H1 (cell line): Measurements from ENCODE around the gene COL4A2. TPM values are rescaled to one million over a fixed set of nuclear protein-coding genes. Genes with fewer than 3 reads are reported as not detected.

Source experiments
- CTCF ChIA-PET: fragments of 300-600 bp; sonication (Branson Sonifier 250); formaldehyde crosslinking; loops from one replicate; lab custom pipeline; 2021; ENCODE audit not compliant: partially characterized antibody; lab: Charles Lee
- POLR2A ChIA-PET: fragments of 300-600 bp; sonication (Branson Sonifier 250); formaldehyde crosslinking; loops from one replicate; lab custom pipeline; 2021; ENCODE audit warnings: inconsistent platforms; ENCODE audit not compliant: partially characterized antibody; lab: Charles Lee
- DNase-seq, 2 experiments: peaks; one replicate each; pipeline versions ENCODE4 v3.0.0 to v3.0.0-alpha.2; 2010 to 2022; ENCODE audit warnings: low spot score in 2 of 2, low read depth in 1 of 2, mixed read lengths in 1 of 2
- FAIRE-seq: peaks from 2 replicates; lab custom pipeline; 2011; peaks lifted over from hg19 to GRCh38; lab: Jason Lieb, UNC
- H2AFZ ChIP-seq: 2 replicates; pipeline ENCODE4 v1.8.1; 2012; ENCODE audit warnings: low read length, inconsistent platforms
- H2AK5ac ChIP-seq: 2 replicates; pipeline ENCODE4 v1.6.1; 2013; ENCODE audit warnings: low read depth, low read length
- H2BK120ac ChIP-seq: replicated peaks from 2 replicates; pipeline ENCODE3; 2013; ENCODE audit warnings: low read depth, low read length, inconsistent platforms
- H2BK12ac ChIP-seq: 2 replicates; pipeline ENCODE4 v1.6.1; 2013; ENCODE audit warnings: low read depth, low read length
- H2BK15ac ChIP-seq: 2 replicates; pipeline ENCODE4 v1.6.1; 2013; ENCODE audit warnings: low read length
- H2BK20ac ChIP-seq: 2 replicates; pipeline ENCODE4 v1.6.1; 2013; ENCODE audit warnings: low read length
- H2BK5ac ChIP-seq: 2 replicates; pipeline ENCODE4 v1.6.1; 2013; ENCODE audit warnings: low read depth, low read length
- H3K14ac ChIP-seq: 2 replicates; pipeline ENCODE4 v1.6.1; 2013; ENCODE audit warnings: inconsistent platforms; ENCODE audit not compliant: insufficient read length
- H3K18ac ChIP-seq: 2 replicates; pipeline ENCODE4 v1.6.1; 2013; ENCODE audit warnings: low read length; ENCODE audit errors: extremely low read depth
- H3K23ac ChIP-seq: 2 replicates; pipeline ENCODE4 v1.6.1; 2013; ENCODE audit warnings: inconsistent platforms; ENCODE audit not compliant: insufficient read length
- H3K23me2 ChIP-seq: 2 replicates; pipeline ENCODE4 v1.6.1; 2013; ENCODE audit warnings: low read depth, low read length
- H3K27ac ChIP-seq: 2 replicates; pipeline ENCODE4 v1.6.1; 2011; ENCODE audit warnings: low read depth, low read length, inconsistent platforms
- H3K27me3 ChIP-seq, 4 experiments: replicated peaks in 1 of 4; 1 replicate in 1 of 4; 2 replicates in 3 of 4; pipeline versions ENCODE4 v1.6.1 to v1.8.1; 2011 to 2013; ENCODE audit warnings: low read length in 3 of 4, mild to moderate bottlenecking in 3 of 4, inconsistent platforms in 2 of 4, mixed read lengths in 2 of 4, moderate library complexity in 1 of 4; ENCODE audit not compliant: control insufficient read depth in 3 of 4, insufficient read depth in 3 of 4; ENCODE audit errors: extremely low read depth in 1 of 4
- H3K36me3 ChIP-seq, 4 experiments: 2 replicates each; pipeline versions ENCODE4 v1.6.1 to v1.8.1; 2011 to 2013; ENCODE audit warnings: mild to moderate bottlenecking in 4 of 4, low read length in 3 of 4, moderate library complexity in 2 of 4, control low read depth in 1 of 4, inconsistent platforms in 1 of 4; ENCODE audit not compliant: insufficient read depth in 4 of 4, control insufficient read depth in 2 of 4
- H3K4ac ChIP-seq: replicated peaks from 2 replicates; pipeline ENCODE3; 2013; ENCODE audit warnings: low read length, low read depth, mixed read lengths, inconsistent platforms; ENCODE audit not compliant: insufficient read length
- H3K4me1 ChIP-seq, 4 experiments: replicated peaks in 1 of 4; 1 replicate in 1 of 4; 2 replicates in 3 of 4; pipeline versions ENCODE4 v1.6.1 to v1.8.1; 2011 to 2013; ENCODE audit warnings: low read length in 3 of 4, inconsistent platforms in 2 of 4, mixed read lengths in 1 of 4; ENCODE audit not compliant: insufficient read depth in 4 of 4, control insufficient read depth in 3 of 4
- H3K4me2 ChIP-seq, 2 experiments: 2 replicates each; pipeline versions ENCODE4 v1.6.1 to v1.8.1; 2011 to 2013; ENCODE audit warnings: low read depth in 2 of 2, low read length in 2 of 2, control low read depth in 1 of 2, inconsistent platforms in 1 of 2, mild to moderate bottlenecking in 1 of 2; ENCODE audit not compliant: insufficient read depth in 1 of 2
- H3K4me3 ChIP-seq, 4 experiments: fragments of 200-600, 300-600 bp in 1 of 4; sonication (generic), shearing (Covaris generic), sonication (Bioruptor Twin) in 1 of 4; 2 replicates each; pipeline versions ENCODE4 v1.5.1 to v1.8.1; 2011 to 2016; ENCODE audit warnings: low read length in 4 of 4, low read depth in 3 of 4, control low read depth in 2 of 4, inconsistent platforms in 2 of 4, mild to moderate bottlenecking in 2 of 4, mixed read lengths in 1 of 4, moderate library complexity in 1 of 4; ENCODE audit not compliant: insufficient read depth in 2 of 4; ENCODE audit errors: extremely low read depth in 1 of 4
- H3K56ac ChIP-seq: replicated peaks from 2 replicates; pipeline ENCODE3; 2013; ENCODE audit warnings: low read depth, mild to moderate bottlenecking, mixed read lengths, low read length, inconsistent platforms; ENCODE audit not compliant: insufficient read length
- H3K79me1 ChIP-seq: 2 replicates; pipeline ENCODE4 v1.6.1; 2013; ENCODE audit warnings: low read depth, low read length, control low read depth
- H3K79me2 ChIP-seq, 2 experiments: 2 replicates each; pipeline versions ENCODE4 v1.6.1 to v1.8.1; 2012 to 2013; ENCODE audit warnings: low read length in 2 of 2, mild to moderate bottlenecking in 2 of 2, inconsistent platforms in 1 of 2; ENCODE audit not compliant: insufficient read depth in 2 of 2, control insufficient read depth in 1 of 2
- H3K9ac ChIP-seq, 4 experiments: replicated peaks in 1 of 4; 1 replicate in 1 of 4; 2 replicates in 3 of 4; pipeline versions ENCODE4 v1.6.1 to v1.8.1; 2011 to 2013; ENCODE audit warnings: low read depth in 3 of 4, low read length in 3 of 4, control low read depth in 2 of 4, mild to moderate bottlenecking in 2 of 4, moderate library complexity in 2 of 4, inconsistent platforms in 1 of 4; ENCODE audit errors: extremely low read depth in 1 of 4
- H3K9me3 ChIP-seq, 2 experiments: 2 replicates each; pipeline versions ENCODE4 v1.6.1 to v1.8.1; 2012 to 2013; ENCODE audit warnings: mild to moderate bottlenecking in 2 of 2, moderate library complexity in 2 of 2, control low read depth in 1 of 2, inconsistent platforms in 1 of 2, low read depth in 1 of 2, low read length in 1 of 2, mixed read lengths in 1 of 2; ENCODE audit not compliant: insufficient read depth in 2 of 2
- H4K20me1 ChIP-seq, 2 experiments: replicated peaks in 1 of 2; 2 replicates each; pipeline versions ENCODE3 to v1.8.1; 2011 to 2013; ENCODE audit warnings: inconsistent platforms in 2 of 2, low read length in 2 of 2, mild to moderate bottlenecking in 1 of 2; ENCODE audit not compliant: insufficient read depth in 2 of 2, control insufficient read depth in 1 of 2
- H4K5ac ChIP-seq: 2 replicates; pipeline ENCODE4 v1.6.1; 2013; ENCODE audit warnings: low read length, low read depth, mixed read lengths, inconsistent platforms; ENCODE audit not compliant: insufficient read length
- H4K8ac ChIP-seq: 2 replicates; pipeline ENCODE4 v1.8.0; 2013; ENCODE audit warnings: mild to moderate bottlenecking, moderate library complexity, low read length, inconsistent platforms; ENCODE audit not compliant: insufficient read depth; ENCODE audit errors: extremely low read depth
- H4K91ac ChIP-seq: replicated peaks from 2 replicates; pipeline ENCODE3; 2013; ENCODE audit warnings: low read length, mixed read lengths, inconsistent platforms; ENCODE audit not compliant: insufficient read length
- BCL11A ChIP-seq, 2 experiments: IDR thresholded peaks; one replicate each; pipeline ENCODE4 v1.6.1; 2011; ENCODE audit warnings: low read depth in 2 of 2, low read length in 2 of 2, mild to moderate bottlenecking in 2 of 2
- CEBPB ChIP-seq: IDR thresholded peaks from 2 replicates; pipeline ENCODE4 v1.6.1; 2012; ENCODE audit warnings: low read depth, low read length
- RAD21 ChIP-seq, 2 experiments: IDR thresholded peaks in 1 of 2; conservative IDR thresholded peaks in 1 of 2; 2 replicates each; pipeline ENCODE4 v1.6.1; 2011; ENCODE audit warnings: low read depth in 2 of 2, low read length in 2 of 2, improper control_type of control experiment in 1 of 2, inconsistent platforms in 1 of 2, mild to moderate bottlenecking in 1 of 2, moderate library complexity in 1 of 2
- WGBS, 2 experiments: shearing (Covaris generic) in 1 of 2; methylation state at CpG; one replicate each; pipeline versions ENCODE4 v1.1.6 to v1.1.7; 2013 to 2015; ENCODE audit warnings: low lambda C conversion rate in 2 of 2, mixed read lengths in 2 of 2, inconsistent platforms in 1 of 2, low coverage in 1 of 2, missing lambda C conversion rate in 1 of 2; ENCODE audit not compliant: insufficient replicate concordance in 2 of 2, insufficient coverage in 1 of 2, insufficient read length in 1 of 2; ENCODE audit errors: extremely low coverage in 1 of 2, missing lambda C conversion rate in 1 of 2; 5-methylcytosine and 5-hydroxymethylcytosine counted together
- polyA plus RNA-seq, 7 experiments: library from polyadenylated mRNA; depleted of rRNA in 3 of 7; stranded (reverse) in 5 of 7; unstranded in 2 of 7; fragments of >200 nt in 5 of 7; fragments of 200-250 nt in 2 of 7; gene quantifications; 1 replicate in 5 of 7; 2 replicates in 1 of 7; 4 replicates in 1 of 7; pipeline versions ENCODE4 v1.2.1 to v1.2.3, GENCODE V29; 2011 to 2013; ENCODE audit warnings: missing spikeins in 2 of 7, mixed read lengths in 2 of 7
- total RNA-seq: library from RNA; stranded (reverse); fragmentation: NEBNext Ultra II Directional; extraction: Animal tissue kit (Norgen Biotek cat#: 25700); gene quantifications from 2 replicates; pipeline ENCODE4 v1.2.1, GENCODE V29; 2021
- TF ChIP-seq, protein P1 (sequence below), 3 experiments: IDR thresholded peaks; 1 replicate in 2 of 3; 2 replicates in 1 of 3; pipeline versions ENCODE4 v1.5.1 to v1.6.1; 2011; ENCODE audit warnings: low read length in 3 of 3, mild to moderate bottlenecking in 3 of 3, inconsistent platforms in 2 of 3, low read depth in 1 of 3, moderate library complexity in 1 of 3; ENCODE audit not compliant: insufficient read depth in 1 of 3; ENCODE audit errors: control extremely low read depth in 1 of 3

Gene COL4A2
- total and polyA plus RNA-seq, 2 of the 8 experiments (the other 6 are each of a cell fraction or from before 2014, with no cell fraction given) = 80.4 to 87.3 TPM

DNA sequence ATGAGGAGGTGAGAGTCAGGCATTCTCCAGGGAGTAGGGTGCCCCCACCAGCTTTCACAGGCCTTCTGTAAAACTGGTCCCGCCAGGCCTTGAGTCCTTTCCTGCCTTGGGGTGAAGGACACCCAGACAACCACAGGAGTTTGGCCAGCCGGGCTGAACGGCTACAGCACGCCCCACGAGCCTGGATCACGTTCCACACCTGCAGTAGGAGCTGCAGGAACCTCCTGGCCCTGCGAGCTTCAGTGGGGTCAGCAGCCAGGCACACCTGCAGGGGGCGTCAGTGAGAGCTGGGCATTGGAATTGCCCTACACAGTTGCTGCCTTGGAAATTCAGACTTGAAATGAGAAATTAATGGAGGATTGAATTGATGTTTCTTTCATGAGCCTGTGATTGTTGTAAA lies 45.7 kb downstream of the COL4A2 start:
- POLR2A ChIA-PET = interaction anchor here (1.2 kb wide), 1 partner anchor 44 kb away, joined by 3 read pairs; no protein-coding TSS in a partner anchor
- Histone ChIP-seq H2BK120ac (no peak overlapping the region), H3K18ac (no peak overlapping the region), H4K5ac (no peak overlapping the region), H3K23ac (no peak overlapping the region), H3K4me1 (peaks cover 3 to 17% (median 10%) of the 10 kb centered on the region in 4 experiments; a peak in 6 of 7 replicates), H3K14ac (no peak overlapping the region), H3K79me2 (peaks cover 0 to 10% of the 10 kb centered on the region in 2 experiments; a peak in 1 of 4 replicates), H3K27me3 (no peaks in the 10 kb centered on the region), H3K4ac (no peak overlapping the region), H2BK15ac (no peak overlapping the region), H3K27ac (no peak overlapping the region), H4K20me1 (peaks cover 6% of the 10 kb centered on the region in 2 experiments), H2AFZ (no peak overlapping the region), H3K36me3 (peaks cover 0 to 4% (median 1%) of the 10 kb centered on the region in 4 experiments; a peak in 3 of 8 replicates), H3K4me2 (no peak overlapping the region), H2BK12ac (no peak overlapping the region), H3K9ac (no peak overlapping the region), H3K9me3 (no peaks in the 10 kb centered on the region), H2BK20ac (no peak overlapping the region), H2BK5ac (no peak overlapping the region), H2AK5ac (no peak overlapping the region), H3K4me3 (no peak overlapping the region), H3K79me1 (peaks cover 12% of the 10 kb centered on the region), H4K91ac (no peak overlapping the region), H4K8ac (no peak overlapping the region), H3K23me2 (no peaks in the 10 kb centered on the region), H3K56ac (no peak overlapping the region)
- DNase-seq = peak in 1 of 2 experiments; percentile 85
- 76% methylated on average over 8 of the region's 8 CpGs; no CpG with 5 or more reads in 1 of the 2 experiments for WGBS, 2 experiments
- CTCF ChIA-PET = interaction anchor here (0.5 to 3.2 kb wide), 28 partner anchors 9 to 197 kb away, joined by 3 to 36 read pairs (median 4); no protein-coding TSS in a partner anchor
- no peak for FAIRE-seq
- no peak for TF ChIP-seq BCL11A (IDR thresholded peaks at IDR 0.05; ENCODE audit: low read depth in 2 of 2, low read length in 2 of 2)
- peak; percentile 28 to 59; a peak in 3 of 4 replicates for TF ChIP-seq RAD21 (IDR thresholded peaks at IDR 0.05 in 1 of 2, conservative IDR thresholded peaks at IDR 0.05 in 1 of 2; ENCODE audit: low read depth in 2 of 2, low read length in 2 of 2)
- TF ChIP-seq, protein P1, sequence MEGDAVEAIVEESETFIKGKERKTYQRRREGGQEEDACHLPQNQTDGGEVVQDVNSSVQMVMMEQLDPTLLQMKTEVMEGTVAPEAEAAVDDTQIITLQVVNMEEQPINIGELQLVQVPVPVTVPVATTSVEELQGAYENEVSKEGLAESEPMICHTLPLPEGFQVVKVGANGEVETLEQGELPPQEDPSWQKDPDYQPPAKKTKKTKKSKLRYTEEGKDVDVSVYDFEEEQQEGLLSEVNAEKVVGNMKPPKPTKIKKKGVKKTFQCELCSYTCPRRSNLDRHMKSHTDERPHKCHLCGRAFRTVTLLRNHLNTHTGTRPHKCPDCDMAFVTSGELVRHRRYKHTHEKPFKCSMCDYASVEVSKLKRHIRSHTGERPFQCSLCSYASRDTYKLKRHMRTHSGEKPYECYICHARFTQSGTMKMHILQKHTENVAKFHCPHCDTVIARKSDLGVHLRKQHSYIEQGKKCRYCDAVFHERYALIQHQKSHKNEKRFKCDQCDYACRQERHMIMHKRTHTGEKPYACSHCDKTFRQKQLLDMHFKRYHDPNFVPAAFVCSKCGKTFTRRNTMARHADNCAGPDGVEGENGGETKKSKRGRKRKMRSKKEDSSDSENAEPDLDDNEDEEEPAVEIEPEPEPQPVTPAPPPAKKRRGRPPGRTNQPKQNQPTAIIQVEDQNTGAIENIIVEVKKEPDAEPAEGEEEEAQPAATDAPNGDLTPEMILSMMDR (IDR thresholded peaks at IDR 0.05; ENCODE audit: control extremely low read depth in 1 of 3, insufficient read depth in 1 of 3, low read depth in 1 of 3, low read length in 3 of 3) = peak; percentile 76 to 94 (median 83)
- TF ChIP-seq CEBPB = no peak
